HepG2 (cell line): ENCODE measurements around the gene DNAJC4. TPM values are rescaled to one million over a fixed set of nuclear protein-coding genes. Genes with fewer than 3 reads are reported as not detected.

Experiments
- BORCS8-MEF2B ChIP-seq: sonication (generic); formaldehyde crosslinking; IDR thresholded peaks from 2 replicates; pipeline ENCODE4 v1.8.0; 2022; ENCODE audit warnings: mild to moderate bottlenecking, missing genetic modification reagents
- ISX ChIP-seq: sonication (generic); formaldehyde crosslinking; conservative IDR thresholded peaks from 2 replicates; pipeline ENCODE4 v1.5.0; 2020; ENCODE audit warnings: missing genetic modification reagents
- NCOA2 ChIP-seq: sonication (generic); formaldehyde crosslinking; IDR thresholded peaks from 2 replicates; pipeline ENCODE4 v1.8.0; 2022; ENCODE audit warnings: inconsistent platforms
- polyA plus RNA-seq, 8 experiments: library from polyadenylated mRNA; depleted of rRNA in 3 of 8; stranded (reverse) in 7 of 8; unstranded in 1 of 8; fragments of >200 nt; fragmentation: Illumina TruSeq in 4 of 8; extraction: Trizol in 4 of 8; gene quantifications; 2 replicates each; pipeline versions ENCODE4 v1.2.1 to v1.2.3, GENCODE V29; 2011 to 2016; ENCODE audit warnings: low read depth in 4 of 8, missing spikeins in 1 of 8, mixed read lengths in 1 of 8; ENCODE audit not compliant: insufficient read depth in 1 of 8
- total RNA-seq, 5 experiments: library from RNA; depleted of rRNA; stranded (reverse); fragments of >200 nt; fragmentation: Illumina TruSeq; extraction: Trizol; gene quantifications; 2 replicates each; pipeline ENCODE4 v1.2.3, GENCODE V29; 2016; ENCODE audit warnings: low read depth in 1 of 5
- TF ChIP-seq, protein P1 (sequence below): sonication (generic); formaldehyde crosslinking; IDR thresholded peaks from 2 replicates; pipeline ENCODE4 v1.4.0; 2020; ENCODE audit warnings: missing genetic modification reagents
- TF ChIP-seq, protein P2 (sequence below): sonication (generic); formaldehyde crosslinking; IDR thresholded peaks from 2 replicates; pipeline ENCODE4 v1.9.0; 2021; ENCODE audit warnings: missing genetic modification reagents, borderline replicate concordance
- TF ChIP-seq, protein P3 (sequence below): sonication (generic); formaldehyde crosslinking; conservative IDR thresholded peaks from 2 replicates; pipeline ENCODE4 v1.4.0; 2020; ENCODE audit warnings: missing genetic modification reagents
- TF ChIP-seq, protein P4 (sequence below): sonication (generic); formaldehyde crosslinking; IDR thresholded peaks from 2 replicates; pipeline ENCODE4 v1.4.0; 2020; ENCODE audit warnings: mild to moderate bottlenecking, missing genetic modification reagents
- TF ChIP-seq, protein P5 (sequence below): IDR thresholded peaks from 2 replicates; pipeline ENCODE4 v1.6.1; 2016; ENCODE audit warnings: missing biosample characterization, missing genetic modification reagents, low read depth
- TF ChIP-seq, protein P6 (sequence below): sonication (generic); formaldehyde crosslinking; IDR thresholded peaks from 2 replicates; pipeline ENCODE4 v1.4.0; 2020; ENCODE audit warnings: missing genetic modification reagents, borderline replicate concordance

The DNAJC4 gene
- total and polyA plus RNA-seq, 2 of the 13 experiments (the other 11 are each of a cell fraction or from before 2014, with no cell fraction given): 10.3 to 60.8 TPM

DNA sequence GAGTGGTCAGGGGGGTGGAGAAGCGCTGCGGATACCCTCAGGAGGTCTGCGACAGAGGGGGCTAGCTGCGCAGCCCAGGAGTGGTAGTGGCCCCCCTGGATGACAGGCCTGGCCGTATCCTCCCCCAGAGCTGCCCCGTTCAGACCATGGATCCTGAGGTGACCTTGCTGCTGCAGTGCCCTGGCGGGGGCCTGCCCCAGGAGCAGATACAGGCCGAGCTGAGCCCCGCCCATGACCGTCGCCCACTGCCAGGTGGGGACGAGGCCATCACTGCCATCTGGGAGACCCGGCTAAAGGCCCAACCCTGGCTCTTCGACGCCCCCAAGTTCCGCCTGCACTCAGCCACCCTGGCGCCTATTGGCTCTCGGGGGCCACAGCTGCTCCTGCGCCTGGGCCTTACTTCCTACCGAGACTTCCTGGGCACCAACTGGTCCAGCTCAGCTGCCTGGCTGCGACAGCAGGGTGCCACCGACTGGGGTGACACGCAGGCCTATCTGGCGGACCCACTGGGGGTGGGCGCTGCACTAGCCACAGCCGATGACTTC is 3.8 kb upstream of the DNAJC4 start (continued):
- TF ChIP-seq, protein P1, sequence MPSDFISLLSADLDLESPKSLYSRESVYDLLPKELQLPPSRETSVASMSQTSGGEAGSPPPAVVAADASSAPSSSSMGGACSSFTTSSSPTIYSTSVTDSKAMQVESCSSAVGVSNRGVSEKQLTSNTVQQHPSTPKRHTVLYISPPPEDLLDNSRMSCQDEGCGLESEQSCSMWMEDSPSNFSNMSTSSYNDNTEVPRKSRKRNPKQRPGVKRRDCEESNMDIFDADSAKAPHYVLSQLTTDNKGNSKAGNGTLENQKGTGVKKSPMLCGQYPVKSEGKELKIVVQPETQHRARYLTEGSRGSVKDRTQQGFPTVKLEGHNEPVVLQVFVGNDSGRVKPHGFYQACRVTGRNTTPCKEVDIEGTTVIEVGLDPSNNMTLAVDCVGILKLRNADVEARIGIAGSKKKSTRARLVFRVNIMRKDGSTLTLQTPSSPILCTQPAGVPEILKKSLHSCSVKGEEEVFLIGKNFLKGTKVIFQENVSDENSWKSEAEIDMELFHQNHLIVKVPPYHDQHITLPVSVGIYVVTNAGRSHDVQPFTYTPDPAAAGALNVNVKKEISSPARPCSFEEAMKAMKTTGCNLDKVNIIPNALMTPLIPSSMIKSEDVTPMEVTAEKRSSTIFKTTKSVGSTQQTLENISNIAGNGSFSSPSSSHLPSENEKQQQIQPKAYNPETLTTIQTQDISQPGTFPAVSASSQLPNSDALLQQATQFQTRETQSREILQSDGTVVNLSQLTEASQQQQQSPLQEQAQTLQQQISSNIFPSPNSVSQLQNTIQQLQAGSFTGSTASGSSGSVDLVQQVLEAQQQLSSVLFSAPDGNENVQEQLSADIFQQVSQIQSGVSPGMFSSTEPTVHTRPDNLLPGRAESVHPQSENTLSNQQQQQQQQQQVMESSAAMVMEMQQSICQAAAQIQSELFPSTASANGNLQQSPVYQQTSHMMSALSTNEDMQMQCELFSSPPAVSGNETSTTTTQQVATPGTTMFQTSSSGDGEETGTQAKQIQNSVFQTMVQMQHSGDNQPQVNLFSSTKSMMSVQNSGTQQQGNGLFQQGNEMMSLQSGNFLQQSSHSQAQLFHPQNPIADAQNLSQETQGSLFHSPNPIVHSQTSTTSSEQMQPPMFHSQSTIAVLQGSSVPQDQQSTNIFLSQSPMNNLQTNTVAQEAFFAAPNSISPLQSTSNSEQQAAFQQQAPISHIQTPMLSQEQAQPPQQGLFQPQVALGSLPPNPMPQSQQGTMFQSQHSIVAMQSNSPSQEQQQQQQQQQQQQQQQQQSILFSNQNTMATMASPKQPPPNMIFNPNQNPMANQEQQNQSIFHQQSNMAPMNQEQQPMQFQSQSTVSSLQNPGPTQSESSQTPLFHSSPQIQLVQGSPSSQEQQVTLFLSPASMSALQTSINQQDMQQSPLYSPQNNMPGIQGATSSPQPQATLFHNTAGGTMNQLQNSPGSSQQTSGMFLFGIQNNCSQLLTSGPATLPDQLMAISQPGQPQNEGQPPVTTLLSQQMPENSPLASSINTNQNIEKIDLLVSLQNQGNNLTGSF (CRISPR knock-in tag): 0 out of 2 replicates have a peak, but pooled peaks have one; percentile 17
- TF ChIP-seq, protein P2, sequence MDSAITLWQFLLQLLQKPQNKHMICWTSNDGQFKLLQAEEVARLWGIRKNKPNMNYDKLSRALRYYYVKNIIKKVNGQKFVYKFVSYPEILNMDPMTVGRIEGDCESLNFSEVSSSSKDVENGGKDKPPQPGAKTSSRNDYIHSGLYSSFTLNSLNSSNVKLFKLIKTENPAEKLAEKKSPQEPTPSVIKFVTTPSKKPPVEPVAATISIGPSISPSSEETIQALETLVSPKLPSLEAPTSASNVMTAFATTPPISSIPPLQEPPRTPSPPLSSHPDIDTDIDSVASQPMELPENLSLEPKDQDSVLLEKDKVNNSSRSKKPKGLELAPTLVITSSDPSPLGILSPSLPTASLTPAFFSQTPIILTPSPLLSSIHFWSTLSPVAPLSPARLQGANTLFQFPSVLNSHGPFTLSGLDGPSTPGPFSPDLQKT (CRISPR knock-in tag): no peak
- TF ChIP-seq, protein P3, sequence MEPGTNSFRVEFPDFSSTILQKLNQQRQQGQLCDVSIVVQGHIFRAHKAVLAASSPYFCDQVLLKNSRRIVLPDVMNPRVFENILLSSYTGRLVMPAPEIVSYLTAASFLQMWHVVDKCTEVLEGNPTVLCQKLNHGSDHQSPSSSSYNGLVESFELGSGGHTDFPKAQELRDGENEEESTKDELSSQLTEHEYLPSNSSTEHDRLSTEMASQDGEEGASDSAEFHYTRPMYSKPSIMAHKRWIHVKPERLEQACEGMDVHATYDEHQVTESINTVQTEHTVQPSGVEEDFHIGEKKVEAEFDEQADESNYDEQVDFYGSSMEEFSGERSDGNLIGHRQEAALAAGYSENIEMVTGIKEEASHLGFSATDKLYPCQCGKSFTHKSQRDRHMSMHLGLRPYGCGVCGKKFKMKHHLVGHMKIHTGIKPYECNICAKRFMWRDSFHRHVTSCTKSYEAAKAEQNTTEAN (CRISPR knock-in tag): no peak
- TF ChIP-seq, protein P4, sequence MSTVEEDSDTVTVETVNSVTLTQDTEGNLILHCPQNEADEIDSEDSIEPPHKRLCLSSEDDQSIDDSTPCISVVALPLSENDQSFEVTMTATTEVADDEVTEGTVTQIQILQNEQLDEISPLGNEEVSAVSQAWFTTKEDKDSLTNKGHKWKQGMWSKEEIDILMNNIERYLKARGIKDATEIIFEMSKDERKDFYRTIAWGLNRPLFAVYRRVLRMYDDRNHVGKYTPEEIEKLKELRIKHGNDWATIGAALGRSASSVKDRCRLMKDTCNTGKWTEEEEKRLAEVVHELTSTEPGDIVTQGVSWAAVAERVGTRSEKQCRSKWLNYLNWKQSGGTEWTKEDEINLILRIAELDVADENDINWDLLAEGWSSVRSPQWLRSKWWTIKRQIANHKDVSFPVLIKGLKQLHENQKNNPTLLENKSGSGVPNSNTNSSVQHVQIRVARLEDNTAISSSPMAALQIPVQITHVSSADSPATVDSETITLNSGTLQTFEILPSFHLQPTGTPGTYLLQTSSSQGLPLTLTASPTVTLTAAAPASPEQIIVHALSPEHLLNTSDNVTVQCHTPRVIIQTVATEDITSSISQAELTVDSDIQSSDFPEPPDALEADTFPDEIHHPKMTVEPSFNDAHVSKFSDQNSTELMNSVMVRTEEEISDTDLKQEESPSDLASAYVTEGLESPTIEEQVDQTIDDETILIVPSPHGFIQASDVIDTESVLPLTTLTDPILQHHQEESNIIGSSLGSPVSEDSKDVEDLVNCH (CRISPR knock-in tag): no peak
- TF ChIP-seq ISX (CRISPR knock-in tag): no peak
- TF ChIP-seq, protein P5, sequence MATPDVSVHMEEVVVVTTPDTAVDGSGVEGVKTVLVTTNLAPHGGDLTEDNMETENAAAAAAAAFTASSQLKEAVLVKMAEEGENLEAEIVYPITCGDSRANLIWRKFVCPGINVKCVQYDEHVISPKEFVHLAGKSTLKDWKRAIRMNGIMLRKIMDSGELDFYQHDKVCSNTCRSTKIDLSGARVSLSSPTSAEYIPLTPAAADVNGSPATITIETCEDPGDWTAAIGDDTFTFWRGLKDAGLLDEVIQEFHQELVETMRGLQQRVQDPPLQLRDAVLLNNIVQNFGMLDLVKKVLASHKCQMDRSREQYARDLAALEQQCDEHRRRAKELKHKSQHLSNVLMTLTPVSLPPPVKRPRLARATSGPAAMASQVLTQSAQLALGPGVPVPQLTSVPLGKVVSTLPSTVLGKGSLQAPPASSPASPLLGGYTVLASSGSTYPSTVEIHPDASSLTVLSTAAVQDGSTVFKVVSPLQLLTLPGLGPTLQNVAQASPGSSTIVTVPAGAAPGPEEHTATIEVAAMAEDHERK (CRISPR knock-in tag): no peak
- TF ChIP-seq NCOA2 (CRISPR knock-in tag): 0 out of 2 replicates have a peak, but pooled peaks have one; percentile 15
- no peak; the same call in 1 of the 2 replicates for TF ChIP-seq BORCS8-MEF2B (CRISPR knock-in tag)
- TF ChIP-seq, protein P6, sequence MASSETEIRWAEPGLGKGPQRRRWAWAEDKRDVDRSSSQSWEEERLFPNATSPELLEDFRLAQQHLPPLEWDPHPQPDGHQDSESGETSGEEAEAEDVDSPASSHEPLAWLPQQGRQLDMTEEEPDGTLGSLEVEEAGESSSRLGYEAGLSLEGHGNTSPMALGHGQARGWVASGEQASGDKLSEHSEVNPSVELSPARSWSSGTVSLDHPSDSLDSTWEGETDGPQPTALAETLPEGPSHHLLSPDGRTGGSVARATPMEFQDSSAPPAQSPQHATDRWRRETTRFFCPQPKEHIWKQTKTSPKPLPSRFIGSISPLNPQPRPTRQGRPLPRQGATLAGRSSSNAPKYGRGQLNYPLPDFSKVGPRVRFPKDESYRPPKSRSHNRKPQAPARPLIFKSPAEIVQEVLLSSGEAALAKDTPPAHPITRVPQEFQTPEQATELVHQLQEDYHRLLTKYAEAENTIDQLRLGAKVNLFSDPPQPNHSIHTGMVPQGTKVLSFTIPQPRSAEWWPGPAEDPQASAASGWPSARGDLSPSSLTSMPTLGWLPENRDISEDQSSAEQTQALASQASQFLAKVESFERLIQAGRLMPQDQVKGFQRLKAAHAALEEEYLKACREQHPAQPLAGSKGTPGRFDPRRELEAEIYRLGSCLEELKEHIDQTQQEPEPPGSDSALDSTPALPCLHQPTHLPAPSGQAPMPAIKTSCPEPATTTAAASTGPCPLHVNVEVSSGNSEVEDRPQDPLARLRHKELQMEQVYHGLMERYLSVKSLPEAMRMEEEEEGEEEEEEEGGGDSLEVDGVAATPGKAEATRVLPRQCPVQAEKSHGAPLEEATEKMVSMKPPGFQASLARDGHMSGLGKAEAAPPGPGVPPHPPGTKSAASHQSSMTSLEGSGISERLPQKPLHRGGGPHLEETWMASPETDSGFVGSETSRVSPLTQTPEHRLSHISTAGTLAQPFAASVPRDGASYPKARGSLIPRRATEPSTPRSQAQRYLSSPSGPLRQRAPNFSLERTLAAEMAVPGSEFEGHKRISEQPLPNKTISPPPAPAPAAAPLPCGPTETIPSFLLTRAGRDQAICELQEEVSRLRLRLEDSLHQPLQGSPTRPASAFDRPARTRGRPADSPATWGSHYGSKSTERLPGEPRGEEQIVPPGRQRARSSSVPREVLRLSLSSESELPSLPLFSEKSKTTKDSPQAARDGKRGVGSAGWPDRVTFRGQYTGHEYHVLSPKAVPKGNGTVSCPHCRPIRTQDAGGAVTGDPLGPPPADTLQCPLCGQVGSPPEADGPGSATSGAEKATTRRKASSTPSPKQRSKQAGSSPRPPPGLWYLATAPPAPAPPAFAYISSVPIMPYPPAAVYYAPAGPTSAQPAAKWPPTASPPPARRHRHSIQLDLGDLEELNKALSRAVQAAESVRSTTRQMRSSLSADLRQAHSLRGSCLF (CRISPR knock-in tag): no peak
